ENCODE measurements around the gene PEX3.

- TF ChIP-seq CTCF (IDR thresholded peaks at IDR 0.05) (no peak), POLR2A (IDR thresholded peaks at IDR 0.05) (no peak)
These were observed 24.6 kb upstream of the PEX3 start for GRCh38 chr6:143426026-143426425.
